LHCN-M2 (cell line): Measurements from ENCODE around the gene VIL1. TPM values are rescaled to one million over a fixed set of nuclear protein-coding genes. Genes with fewer than 3 reads are reported as not detected.

ENCODE experiments used
- DNase-seq: peaks from one replicate; pipeline ENCODE4 v3.0.0-alpha.2; 2012; ENCODE audit warnings: low read depth
- total RNA-seq: library from RNA; depleted of rRNA; stranded (reverse); fragments of >200 nt; gene quantifications from 2 replicates; pipeline ENCODE4 v1.2.3, GENCODE V29; 2014

Gene VIL1
- total RNA-seq, 1 experiment from 2014 or later, result not detected

- DNase-seq, result no peak
Observed at GRCh38 chr2:218394298-218395089, 24.4 kb upstream of the VIL1 start.

- DNase-seq, result no peak
Observed at GRCh38 chr2:218395090-218395444, 23.9 kb upstream of the VIL1 start.

- no peak for DNase-seq
Observed at GRCh38 chr2:218395456-218395825, 23.5 kb upstream of the VIL1 start.

GRCh38 chr2:218395826-218396687 is 22.9 kb upstream of the VIL1 start:
- peak; percentile 95 for DNase-seq

- peak; percentile 90 for DNase-seq
Observed at GRCh38 chr2:218396688-218397462, 22.0 kb upstream of the VIL1 start.

- no peak for DNase-seq
Observed at GRCh38 chr2:218397463-218397819, 21.5 kb upstream of the VIL1 start.

- DNase-seq, result peak; percentile 70
Observed at GRCh38 chr2:218397820-218398436, 21.0 kb upstream of the VIL1 start.

- peak; percentile 37 for DNase-seq
Observed at GRCh38 chr2:218398437-218399390, 20.2 kb upstream of the VIL1 start.

GRCh38 chr2:218399391-218400166 is 19.3 kb upstream of the VIL1 start, which contains the start of gene CTDSP1:
CTDSP1 (plus strand) TSS chr2:218399868; CDS start chr2:218400091, 223 bp downstream.
- peak; percentile 96 for DNase-seq

- DNase-seq, result peak; percentile 23
Observed at GRCh38 chr2:218400167-218400929, 18.6 kb upstream of the VIL1 start.

- DNase-seq, result no peak
Observed at GRCh38 chr2:218400930-218401881, 17.7 kb upstream of the VIL1 start.

- no peak for DNase-seq
Observed at GRCh38 chr2:218401890-218402289, 17.0 kb upstream of the VIL1 start.

GRCh38 chr2:218402491-218402901 is 16.4 kb upstream of the VIL1 start:
- DNase-seq, result no peak

- DNase-seq, result no peak
Observed at GRCh38 chr2:218402911-218403411, 16.0 kb upstream of the VIL1 start.

GRCh38 chr2:218403810-218404209 is 15.1 kb upstream of the VIL1 start:
- no peak for DNase-seq

- DNase-seq, result no peak
Observed at GRCh38 chr2:218404351-218405085, 14.4 kb upstream of the VIL1 start.
